GM23248 (cell line): Measurements from ENCODE around the gene MPHOSPH6.
"Not testable (repeated sequence)": the region's sequence is repeated elsewhere in the genome, so short reads cannot be mapped to it uniquely, and the experiment has no call there.

ENCODE experiments used
- EZH2 ChIP-seq: fragments of 200-600 bp; sonication (generic); IDR thresholded peaks from 2 replicates; pipeline ENCODE4 v1.6.1; 2018; ENCODE audit warnings: antibody characterized with exemption, mild to moderate bottlenecking; ENCODE audit not compliant: insufficient read depth, poor library complexity, severe bottlenecking
- EZH2phosphoT487 ChIP-seq: fragments of 200-600 bp; sonication (generic); IDR thresholded peaks from 2 replicates; pipeline ENCODE4 v1.6.1; 2018; ENCODE audit warnings: antibody characterized with exemption, moderate library complexity, mild to moderate bottlenecking, low read depth; ENCODE audit not compliant: insufficient read depth

DNA sequence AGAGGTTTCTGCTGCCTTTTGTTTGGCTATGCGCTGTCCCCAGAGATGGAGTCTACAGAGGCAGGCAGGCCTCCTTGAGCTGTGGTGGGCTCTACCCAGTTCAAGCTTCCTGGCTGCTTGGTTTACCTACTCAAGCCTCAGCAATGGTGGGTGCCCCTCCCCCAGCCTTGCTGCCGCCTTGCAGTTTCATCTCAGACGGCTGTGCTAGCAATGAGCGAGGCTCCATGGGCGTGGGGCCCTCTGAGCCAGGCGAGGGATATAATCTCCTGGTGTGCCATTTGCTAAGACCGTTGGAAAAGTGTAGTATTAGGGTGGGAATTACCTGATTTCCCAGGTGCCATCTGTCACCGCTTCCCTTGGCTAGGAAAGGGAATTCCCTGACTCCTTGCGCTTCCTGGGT is 39.3 kb upstream of the MPHOSPH6 start:
- not testable (repeated sequence) for TF ChIP-seq EZH2, EZH2phosphoT487
